HG02588 (cell line): ENCODE results near the gene LMX1A.

ENCODE experiments used
- ATAC-seq: cut with Tn5 transposase; IDR thresholded peaks from one replicate; pipeline ENCODE4 v1.9.1; 2021; ENCODE audit warnings: mild to moderate bottlenecking, moderate library complexity; ENCODE audit not compliant: unreplicated experiment

Gene LMX1A

DNA sequence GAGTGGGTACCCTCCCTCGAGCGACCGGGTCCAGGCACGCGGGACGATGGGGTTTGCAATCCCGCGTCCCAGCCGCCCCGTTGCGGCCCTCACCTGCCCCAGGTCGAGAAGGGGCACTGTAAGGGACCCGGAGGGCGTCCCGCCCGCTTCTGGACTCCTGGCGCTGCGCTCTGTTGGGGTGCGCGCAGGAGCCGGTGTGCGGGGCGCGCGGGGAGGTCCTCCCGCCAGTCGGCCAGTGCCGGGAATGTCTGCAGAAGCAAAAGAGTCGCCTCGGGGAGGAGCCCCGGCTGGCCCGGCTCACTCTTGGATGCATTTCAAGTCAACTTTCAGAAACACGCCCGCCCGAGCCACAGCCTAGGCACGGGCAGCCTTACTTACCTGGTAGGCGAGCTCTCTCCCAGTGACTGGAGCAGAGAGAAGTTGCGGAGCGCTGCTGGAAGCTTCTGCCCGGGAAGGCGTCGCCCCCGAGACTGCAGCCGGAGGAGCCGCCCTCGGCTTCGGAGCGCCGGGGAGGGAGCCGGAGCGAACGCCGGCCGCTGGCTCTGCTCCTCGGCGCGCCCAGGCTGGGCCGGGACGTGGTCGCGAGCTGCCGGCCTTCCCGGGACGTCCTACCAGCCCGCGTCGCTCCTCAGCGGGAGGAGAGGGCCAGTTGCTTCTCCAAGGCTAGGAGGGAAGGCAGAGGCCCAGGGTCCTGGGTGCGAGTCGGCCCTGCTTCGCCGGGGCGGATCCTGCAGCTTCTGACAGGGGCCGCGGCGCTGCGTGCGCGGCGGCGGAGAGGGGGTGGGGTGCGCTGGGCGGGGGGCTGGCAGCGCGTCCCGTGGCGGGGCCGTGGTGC is at the start of gene LMX1A:
Gene LMX1A, minus strand, starts transcription at position 739 of the 835 bp plus-strand sequence. CDS start 1,156 bp downstream, outside the sequence.
- no peak for ATAC-seq

DNA sequence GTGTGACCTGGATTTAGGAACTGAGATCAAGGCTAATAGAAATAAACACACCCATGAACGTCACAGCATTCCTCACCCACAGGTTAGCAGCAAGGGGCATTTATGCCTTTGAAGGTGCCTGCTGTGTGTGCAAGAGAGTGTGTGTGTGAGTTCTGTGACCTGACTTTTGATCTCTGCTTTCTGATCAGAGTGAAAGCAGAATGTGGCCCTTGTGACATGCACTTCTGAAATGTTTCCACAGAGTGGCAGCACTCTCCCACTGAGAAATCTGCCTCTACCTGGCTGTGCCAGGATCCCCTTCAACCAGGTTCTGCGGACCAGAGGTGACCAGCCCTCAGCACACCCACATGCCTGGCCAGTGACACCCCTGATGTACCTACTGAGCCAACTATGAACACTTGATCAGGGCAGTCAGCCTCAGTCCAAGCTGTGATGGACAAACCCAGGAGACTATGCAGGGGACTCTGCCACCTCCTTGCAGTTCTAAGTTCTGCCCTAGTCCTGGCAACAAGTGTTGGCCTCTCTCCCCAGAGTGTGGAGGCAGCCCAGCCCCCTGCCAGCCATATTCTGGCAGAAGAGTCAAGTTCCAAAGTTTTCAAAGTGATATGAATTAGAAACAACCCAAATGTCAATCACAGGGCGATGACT is 47.4 kb upstream of the LMX1A start:
- peak; percentile 62 for ATAC-seq

DNA sequence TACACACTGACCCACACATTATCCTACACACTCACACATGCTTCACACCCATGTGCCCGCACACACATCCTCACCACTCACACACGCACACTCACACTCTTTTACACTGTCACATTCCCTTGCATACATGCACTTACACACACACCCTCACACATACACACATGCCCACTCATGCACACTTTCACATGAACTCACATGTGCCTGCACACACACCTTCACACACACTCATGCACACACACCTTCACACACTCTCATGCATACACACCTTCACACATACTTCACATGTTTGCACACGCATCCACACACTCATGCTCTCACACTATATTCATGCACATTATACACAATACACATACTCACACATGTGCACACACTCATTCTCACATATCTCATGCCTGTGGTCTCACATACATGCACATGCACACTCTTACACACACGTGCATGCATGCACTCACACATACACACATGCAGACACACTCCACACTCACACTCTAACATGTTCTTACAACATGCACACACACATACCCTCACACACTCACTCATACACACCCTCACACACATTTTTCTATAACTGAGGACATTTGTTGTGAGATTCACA is 46.1 kb upstream of the LMX1A start:
- no peak for ATAC-seq

DNA sequence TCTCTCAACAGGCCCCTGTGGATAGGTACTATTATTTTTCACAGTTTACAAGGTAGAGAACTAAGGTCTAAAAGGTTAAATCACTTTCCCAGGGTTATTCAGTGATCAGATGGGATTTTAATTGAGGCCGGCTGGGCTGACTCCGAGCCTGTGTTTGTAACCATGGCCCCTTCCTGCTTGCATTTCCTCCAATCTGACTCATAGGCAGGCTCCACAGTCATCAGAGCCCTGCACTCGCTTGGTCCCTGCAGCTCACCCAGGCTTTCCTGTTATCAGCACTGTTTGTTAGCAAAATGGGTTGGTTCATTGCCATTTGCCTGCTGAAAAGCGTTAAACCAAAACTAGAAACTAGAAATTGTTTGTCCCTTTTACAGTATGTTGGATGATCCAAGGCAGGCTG is 41.4 kb upstream of the LMX1A start:
- ATAC-seq: no peak

DNA sequence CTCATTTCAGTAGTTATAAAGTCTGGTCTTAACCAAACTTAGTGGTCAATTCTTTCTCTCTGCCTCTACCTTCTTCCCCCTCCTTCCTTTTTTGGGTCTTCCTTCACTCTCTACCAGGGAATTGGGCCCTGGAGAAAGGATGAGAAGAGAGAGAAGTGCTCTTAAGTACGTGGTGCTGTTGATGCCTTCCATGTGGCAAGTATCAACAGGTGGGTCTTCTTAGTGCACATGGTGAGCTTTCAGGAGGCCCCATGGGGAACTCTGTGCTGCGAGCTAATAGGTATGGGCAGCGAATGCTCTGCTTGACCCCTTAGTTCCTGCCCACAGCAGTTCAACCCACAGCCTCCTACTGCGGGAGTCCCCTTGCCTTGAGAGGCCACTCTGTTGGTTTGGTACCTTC is 39.4 kb upstream of the LMX1A start:
- no peak for ATAC-seq

DNA sequence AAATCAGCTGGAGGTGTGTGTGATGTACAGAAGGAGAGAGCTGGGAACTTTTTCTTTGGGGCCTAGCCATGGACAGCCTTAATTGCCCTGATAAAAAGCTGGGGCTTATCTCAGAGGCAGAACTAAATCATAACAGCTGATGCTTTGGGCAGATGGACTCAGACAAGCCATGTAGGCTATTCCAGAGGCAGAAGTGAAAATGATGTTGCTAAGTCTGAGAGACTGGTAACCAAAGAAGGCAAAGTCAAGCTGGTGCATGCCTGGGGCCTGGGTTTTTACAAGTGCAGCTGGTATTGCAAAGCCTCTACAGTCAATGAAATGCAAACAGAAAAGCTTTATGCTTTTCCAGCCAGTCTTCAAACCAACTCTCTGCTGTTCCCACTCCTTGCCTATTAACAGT is 39.0 kb upstream of the LMX1A start:
- ATAC-seq: no peak

DNA sequence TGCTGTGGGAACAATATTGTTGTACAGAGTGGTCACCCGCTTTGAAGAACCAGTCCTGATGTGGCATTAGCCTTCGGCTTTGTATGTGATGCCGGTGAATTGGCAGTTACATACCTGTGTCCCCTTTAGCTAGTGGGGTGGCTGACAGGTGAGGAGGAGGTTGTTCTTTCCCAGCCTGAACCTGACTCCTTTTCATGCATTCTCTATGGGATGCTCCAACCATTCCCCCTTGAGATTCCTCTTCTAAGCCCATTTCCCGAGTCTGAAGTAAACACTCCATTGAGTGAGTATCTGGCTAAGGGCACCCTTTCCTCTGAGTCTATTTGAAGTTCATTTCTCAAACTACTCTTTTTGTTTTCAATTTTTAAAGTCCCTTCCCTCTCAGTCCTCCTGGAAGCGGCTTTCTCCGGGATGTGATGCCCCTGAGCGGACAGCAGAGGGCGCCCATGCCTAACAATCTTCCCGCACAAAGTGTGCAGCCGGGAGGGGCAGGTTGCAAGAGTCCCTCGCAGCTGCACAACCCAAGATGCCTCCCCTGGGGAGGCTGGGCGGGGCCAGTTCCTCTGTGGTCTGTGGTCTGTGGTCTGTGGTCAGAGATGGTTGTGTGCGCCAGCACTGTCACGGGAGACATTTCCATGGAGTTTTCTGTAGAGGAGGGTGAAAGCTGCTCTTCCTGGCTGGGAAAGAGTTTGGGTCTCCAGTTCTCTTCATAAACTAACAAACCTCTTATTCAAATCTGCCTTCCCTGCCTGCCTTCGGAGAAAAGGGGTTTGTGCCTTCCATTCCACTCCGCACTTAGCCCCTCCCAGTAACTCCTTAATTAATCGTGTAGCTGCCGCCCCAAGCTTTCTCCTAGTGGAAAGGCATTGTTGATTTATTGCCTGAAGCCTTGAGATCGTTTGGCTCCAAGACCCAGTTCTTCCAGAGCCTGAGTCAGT is 36.4 kb upstream of the LMX1A start:
- ATAC-seq: peak; percentile 99

DNA sequence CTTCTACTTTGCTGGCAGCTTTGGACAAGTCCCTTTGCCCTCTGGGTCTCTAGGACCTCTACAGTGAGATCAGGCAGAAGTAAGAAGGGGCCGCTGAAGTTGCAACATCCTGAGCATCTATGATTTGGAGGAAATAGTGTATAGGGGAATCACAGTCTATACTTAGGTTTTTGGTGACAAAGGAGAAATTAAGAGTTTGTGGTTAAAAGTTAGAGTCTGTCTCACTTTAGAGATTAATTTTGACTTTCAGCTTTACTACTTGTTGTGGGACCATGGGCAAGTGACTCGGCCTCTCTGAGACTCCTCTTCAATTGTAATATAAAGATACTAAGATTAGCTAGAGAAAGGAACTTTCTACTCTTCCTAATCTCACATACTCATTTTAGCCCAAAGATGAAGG is 33.1 kb upstream of the LMX1A start:
- no peak for ATAC-seq

DNA sequence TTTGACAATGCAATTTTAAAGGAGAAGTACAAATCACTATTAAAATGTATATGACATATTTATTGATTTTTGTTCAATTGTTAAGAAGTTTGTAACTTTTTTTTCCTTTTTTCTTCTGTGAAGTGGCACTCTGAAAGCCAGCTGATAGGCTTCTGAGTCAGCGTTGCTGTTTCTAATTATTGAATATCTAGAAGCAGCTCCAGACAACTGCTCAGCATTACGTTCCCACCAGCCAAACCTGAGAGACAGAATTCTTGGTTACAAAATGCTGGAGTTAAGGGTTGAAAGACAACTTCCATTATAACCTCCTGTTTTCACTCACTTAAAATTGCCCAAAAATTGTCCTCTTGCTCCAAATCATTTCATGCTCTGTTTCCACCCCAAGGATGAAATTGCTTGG is 31.4 kb upstream of the LMX1A start:
- ATAC-seq: no peak

DNA sequence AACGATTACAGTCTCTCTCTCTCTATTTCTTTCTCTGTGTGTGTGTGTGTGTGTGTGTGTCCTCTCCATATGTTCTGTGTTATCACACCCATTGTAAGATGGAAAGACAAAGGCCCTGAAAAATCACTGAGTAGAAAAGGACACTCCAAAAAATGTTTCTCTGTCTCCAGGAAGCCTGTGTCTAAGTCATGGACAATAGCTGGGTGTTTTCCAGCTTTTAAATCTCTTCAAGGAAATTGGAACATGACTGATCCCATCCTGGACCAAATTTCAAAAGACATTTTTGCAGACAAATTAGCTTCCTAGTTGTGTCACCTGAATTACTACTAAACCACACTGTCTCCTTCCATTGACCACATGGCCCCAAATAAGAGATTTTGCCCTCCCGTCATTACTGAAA is 31.0 kb upstream of the LMX1A start:
- no peak for ATAC-seq

DNA sequence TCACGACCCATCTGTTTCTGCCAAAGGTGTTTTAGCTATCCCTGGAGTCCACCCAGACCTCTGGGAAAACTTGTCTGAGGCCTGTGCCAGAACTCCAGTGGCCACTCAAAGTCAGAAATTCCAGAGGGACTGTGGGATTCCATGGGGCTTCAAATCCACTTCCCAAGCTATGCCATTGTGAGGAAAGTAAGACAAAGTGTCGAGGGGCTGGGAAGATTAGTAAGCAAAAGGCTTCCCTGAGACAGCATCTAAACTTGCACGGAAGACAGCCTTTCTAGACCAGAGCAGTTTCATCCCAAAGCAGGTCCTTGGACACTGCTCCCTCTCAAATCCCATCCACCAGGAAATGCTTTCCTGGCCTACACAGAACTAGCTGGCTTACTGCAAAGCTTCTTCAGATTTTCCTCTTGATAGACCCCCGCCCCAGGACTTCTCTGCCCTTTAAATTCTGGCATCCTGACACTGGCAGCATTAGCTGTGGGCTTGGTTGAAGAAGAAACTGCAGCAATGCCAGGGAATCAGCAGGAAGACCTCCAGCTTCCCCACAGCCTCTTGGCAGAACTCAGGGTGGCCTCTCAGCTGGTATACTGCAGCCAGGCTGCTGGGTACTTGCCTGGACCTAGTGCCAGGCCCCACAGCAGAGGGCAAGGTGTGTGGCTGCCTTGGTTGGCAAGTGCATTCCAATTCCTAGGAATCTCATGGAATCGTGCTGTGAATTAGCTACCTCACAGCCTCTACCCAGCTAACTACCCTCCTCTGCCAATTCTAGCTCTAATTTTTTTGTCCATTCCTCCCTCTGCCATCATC is 27.3 kb upstream of the LMX1A start:
- ATAC-seq: no peak

DNA sequence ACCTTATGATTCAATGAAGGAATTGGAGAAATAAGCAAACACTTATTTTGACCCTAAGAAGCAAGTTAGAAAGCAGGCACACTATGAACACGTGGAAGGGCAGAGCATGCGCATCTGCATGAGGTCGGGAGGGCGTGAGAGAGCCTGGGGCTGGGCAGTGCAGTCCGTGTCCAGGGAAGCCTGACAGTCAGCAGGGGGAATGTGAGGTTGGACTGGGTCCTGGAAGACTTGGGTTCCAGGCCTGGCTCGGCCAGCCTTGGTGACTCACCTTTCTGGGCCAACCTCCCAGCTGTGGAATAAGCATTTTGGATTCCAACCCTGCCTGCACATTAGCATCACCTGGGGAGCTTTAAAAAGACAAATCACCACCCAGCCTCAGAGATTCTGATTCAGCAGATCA is 26.6 kb upstream of the LMX1A start:
- ATAC-seq: no peak

DNA sequence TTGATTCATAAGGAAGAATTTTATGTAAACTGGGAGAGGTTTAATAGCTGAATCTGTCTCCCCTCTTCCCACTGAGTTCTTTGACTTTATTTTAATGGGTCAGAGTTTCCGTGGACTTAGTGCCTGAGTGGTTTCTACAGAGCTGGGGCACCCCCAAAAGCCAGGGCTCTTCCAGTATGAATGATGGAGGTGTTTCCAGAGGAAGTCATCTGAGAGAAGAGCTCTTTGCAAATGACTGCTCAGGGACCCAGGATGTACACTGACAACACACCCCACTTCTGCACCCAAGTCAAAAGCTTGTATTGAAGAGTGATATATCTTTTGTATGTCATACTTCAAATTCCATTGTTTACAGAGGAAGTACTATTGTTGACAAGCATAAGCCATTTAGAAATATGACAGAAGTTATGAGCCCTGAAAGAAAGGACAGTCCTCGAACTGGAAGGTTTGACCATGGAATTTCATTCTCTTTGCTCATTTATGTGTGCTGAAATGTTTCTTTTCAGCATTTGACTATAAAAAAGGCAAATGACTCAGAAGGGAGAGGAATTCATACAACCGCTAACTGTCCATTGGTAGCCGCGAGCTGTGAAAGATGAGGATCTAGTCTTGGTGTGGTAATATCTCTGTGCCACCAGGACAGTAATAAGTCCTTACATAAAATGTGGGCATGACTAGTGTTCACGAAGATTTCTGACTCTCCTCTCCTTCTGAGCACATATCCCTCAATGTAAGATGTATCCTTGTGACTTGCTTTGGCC is 25.4 kb upstream of the LMX1A start:
- no peak for ATAC-seq

DNA sequence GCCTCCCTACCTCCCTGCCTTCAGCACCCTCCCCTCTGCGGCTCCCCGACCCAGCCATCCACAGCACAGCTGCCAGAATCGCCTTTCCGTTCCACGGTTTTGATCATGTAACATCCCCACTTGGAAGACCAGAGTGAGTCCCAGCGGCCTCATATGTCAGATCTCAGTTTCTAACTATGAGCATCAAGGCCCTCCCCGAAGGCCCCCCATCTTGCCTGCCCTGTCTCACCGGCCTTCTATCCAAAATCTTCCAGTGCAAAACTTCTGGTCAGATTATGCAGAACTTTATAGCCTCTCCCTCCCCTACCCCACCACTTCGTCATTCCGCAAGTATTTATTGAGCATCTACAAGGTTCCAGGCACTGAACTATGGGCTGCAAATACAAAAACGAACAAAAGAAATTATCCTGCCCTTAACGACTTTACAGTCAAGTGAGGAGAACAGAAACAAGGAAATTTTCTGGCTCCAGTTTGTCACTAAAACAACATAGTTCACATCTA is 20.3 kb upstream of the LMX1A start:
- ATAC-seq: peak; percentile 8

DNA sequence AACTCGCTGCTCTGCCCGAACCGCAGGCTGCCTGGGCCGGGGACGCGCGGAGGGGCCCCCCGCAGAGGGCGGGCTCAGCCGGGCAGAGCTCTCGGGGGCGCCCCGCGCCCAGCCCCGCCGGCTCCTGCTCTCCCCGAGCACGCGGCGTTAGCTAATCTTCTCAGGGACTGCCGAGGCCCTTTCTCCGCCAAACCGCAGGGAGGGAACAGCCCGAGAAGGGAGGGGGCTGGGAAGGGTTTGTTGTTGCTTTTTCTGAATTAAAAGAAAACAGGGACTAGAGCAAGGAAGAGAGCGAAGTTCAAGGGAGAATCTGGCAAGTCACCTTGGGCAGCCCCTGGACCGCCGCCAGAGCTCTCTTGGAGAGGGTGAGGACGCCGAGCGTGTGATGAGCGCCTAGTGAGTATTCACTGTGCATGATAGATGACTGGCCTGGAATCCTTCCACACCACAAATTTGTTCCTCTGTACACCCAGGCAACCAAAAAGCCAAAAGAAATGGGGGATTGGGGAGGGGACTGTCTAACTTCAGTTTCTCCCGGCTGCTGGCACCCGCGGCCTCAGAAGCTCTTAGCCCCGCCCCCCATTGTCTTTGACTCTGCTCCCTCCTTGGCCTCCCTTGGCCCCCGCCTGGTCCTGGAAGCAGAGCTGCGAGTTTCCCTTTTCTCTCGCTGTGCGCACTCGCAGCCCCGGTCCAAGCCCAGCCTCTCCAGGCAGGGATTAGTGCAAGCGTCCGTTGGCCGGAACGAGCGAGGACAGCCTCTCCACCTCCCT is 19.7 kb upstream of the LMX1A start:
- ATAC-seq: peak; percentile 58

DNA sequence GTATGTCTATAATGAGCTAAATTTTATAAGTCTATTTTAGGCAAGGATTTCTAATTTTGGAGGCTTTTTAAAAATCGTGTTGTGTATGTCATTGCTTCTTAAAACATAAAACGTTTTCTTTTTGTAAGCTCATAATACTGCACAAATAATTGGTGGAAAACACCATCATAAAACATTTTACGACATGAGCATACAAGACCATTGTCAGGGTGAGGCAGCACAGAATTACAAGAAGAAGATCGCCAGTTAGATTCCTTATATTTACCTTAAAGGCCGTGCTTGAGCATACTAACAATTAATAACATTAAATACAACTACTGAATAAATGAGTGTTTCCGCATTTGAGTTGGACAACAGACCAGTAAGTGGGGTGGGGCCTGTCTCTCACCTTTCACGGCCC is 19.1 kb upstream of the LMX1A start:
- ATAC-seq: no peak

DNA sequence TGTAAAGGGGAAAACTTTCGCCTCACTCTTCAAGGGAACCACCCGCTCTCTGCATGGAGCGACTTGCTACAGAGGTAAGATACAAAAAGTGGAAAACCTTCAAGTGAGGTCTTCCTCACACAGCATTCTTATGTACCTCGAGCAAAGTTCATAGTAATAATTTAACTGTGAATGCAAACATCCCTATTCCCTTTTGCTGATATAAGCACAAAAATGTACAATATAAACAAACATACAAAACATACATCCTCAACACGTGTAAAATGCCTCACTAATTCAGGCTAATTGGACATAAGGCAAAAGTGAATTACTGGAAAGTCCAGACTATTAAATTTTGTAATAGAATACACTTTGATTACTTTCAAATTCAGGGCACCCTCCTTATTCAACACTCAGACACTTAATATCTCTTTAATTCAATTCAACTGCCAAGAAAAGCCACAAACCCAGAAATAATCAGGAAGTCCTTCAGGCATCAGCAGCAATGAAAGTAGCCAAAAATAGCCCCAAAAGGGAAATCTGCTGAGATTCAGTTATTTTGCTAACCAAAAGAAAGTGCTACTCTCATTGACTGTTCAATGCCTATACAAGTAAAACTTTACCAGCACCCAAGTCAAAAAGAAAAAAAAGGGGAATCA is 15.2 kb upstream of the LMX1A start:
- no peak for ATAC-seq

DNA sequence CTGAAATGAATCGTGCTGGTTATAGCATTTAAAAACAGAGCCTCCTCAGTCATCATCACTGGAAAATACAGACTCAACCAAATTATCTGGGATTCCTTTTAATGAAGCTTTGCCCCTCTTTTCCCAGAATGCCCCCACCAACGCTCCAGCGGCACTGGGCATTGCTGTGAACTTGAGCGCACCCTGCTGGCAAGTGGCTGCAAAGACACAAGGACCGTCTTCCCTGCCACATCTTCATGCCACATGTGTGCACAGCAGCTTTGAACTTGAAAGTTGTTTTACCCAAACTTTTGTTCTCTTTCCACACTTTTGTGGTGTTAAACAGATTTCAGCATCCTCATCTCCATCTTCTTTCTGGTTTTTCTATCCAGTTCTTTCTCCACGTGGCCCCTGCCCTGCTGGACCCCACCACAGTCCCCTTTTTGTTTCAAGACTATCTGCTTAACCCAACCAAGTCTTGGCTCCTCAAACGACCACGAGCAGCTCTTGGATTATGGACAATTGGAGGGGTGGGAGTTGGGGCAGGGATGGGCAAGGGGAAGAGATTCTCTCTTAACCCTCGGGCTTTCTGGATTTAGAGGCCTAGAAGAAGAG is 12.8 kb upstream of the LMX1A start:
- ATAC-seq: peak; percentile 63
